GM21723 (cell line): ENCODE results near the gene KPNA3.

Source experiments
- ATAC-seq: cut with Tn5 transposase; IDR thresholded peaks from one replicate; pipeline ENCODE4 v1.9.1; 2021; ENCODE audit warnings: mild to moderate bottlenecking, moderate library complexity; ENCODE audit not compliant: unreplicated experiment

The KPNA3 gene

DNA sequence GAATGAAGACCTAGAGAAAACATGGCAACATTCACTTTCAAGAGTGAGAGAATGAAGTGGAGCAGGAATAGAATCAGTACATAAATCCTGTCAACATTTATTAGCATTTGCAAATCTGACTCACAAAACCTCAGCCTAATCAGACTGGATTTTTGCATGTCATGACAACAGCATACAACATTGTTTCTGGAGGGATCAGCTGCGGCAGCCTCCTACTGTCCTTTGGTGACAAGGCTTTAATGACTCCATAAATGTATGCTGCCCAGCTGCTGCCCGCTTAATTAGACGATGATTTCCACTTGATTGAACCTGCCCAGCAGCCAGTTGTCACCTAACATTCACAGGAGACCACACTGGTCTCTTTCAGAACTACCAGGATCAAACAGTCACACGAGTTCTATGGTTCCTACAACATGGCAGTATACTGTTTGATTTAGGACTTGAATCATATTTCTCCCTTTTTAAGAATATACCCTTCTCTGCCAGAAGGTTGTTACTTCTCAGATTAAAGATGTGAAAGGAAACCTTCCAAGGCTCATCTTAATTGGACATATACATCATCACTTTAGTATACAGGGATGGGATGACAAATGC is 110.5 kb downstream of the KPNA3 start:
- ATAC-seq, result no peak

DNA sequence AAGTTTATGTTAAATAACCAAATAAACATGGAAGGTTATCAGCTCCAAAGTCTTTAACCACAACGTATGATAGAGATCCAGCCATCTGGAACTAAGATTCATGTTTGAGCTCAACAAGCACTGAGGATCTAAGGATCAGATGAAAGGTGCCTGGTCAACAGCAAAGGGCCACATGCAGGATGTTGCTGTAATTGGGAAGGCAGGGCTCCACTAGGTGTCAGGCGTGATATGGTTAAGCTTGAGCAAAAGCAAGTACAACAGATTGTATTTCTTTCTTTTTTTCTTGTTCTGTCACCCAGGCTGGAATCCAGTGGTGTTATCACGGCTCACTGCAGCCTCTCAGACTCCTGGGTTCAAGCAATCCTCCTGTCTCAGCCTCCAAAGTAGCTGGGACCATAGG is 113.2 kb downstream of the KPNA3 start:
- ATAC-seq, result no peak

DNA sequence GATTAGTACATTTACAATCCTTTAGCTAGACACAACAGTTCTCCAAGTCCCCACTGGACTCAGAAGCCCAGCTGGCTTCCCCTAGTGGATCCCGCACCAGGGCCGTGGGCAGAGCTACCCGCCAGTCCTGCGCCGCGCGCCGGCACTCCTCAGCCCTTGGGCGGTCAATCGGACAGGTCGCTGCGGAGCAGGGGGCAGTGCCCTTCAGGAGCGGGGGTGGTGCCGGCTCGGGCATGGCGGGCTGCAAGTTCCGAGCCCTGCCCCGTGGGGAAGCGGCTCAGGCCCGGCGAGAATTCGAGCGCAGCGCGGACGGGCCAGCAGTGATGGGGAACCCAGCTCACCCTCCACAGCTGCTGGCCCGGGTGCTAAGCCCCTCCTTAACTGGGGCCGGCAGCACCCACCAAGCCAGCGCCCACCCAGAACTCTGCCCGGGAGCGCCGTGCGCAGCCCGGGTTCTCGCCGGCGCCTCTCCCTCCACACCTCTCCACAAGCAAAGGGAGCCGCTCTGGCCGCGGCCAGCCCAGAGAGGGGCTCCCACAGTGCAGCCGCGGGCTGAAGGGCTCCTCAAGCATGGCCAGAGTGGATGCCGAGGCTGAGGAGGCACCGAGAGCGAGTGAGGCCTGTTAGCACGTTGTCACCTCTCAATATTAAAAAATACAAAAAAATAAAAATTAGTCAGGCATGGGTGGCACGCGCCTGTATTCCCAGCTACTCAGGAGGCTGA is 114.1 kb downstream of the KPNA3 start:
- ATAC-seq, result no peak

DNA sequence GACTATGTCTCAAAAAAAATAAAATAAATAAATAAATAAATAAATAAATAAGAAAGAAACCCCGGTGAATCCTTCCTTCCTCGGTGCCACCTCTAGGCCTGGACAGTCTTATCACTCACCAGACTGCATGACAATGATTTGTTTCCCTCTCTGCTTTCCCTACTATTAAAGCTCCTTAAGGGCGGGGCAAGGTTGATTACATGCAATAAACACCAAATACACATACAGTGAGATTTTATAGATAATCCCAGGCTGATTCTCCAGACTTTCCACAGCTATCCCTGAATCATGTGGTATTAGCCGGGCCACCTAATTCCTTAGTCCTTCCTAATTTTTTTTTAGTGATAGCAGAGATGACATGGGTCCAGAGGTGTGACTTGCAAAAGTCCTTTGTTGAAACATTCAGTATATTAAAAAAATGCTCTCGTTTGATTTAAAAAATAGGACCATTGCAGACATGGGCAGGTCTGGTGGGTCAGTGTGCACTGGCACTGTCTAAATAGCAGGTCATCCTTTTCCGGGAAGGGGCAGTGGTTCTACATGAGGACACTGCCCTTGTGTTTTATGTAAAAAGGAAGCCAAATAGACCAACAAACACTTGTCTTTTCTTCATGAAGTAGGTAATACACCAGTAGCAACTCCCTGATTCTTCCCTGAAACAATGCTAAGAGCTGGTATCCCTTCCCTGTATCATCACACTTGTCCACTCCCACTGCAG is 115.7 kb downstream of the KPNA3 start:
- no peak for ATAC-seq

DNA sequence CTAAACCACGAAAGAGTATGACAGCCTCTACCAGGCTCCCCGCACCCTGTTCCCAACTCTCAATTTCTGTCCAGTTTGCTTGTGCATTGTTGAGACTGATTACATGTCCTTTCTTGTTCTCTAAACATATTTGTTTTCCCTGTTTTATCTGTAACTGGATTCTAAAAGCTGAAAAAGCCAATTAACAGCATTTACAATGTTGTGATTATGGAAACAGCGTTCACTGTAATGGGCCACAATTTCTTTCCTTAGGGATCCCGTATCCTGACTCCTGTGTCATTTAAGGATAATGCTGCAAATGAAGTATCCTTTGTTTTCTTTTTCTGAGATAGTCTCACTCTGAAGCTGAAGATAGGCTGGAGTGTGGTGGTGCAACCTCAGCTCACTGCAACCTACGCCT is 121.7 kb downstream of the KPNA3 start:
- no peak for ATAC-seq

DNA sequence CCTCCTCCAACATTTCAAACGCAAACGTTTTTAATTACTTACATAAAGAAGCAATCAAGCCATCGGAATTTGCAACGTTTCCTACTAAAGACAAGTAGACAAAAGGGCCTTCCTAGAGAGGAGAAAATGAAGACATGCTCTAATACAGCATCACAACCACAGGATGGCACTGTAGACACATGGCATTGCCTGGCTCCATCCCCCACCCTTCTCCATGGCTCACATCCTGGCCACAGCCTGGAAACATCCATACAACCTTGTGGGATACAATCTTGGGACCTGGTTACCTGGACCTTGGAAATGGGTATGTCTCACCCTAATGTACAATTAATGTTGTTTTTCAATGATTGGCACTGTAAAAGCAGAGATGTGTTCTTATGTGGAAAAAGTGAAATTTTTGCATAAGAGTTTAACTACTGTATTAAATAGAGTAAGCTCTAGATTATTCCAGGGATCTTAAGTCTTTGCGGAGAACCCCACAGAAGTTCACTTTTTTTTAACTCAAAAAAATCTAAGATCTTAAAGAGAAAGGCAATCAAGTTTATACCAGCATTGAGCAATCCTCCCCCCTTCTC is 122.7 kb downstream of the KPNA3 start:
- ATAC-seq, result no peak

DNA sequence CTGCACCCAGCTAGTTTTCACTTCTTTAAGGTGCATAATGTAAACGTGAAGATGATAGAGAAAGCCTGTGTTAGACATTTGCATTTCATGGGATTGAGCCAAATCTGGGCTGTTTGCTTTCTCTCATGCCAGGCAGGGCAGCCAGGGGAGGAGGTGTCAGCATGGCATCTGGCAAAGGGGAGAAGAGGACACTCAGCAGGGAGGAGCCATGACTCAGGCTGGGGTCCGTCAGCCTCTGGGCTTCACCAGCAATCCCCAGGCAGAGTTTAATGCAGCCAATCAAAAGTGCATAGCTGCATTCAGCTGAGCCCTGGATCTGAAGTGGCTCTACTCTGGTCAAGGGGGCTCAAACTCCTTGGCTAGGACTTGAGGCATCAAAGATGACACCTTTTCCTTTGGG is 124.7 kb downstream of the KPNA3 start:
- no peak for ATAC-seq

DNA sequence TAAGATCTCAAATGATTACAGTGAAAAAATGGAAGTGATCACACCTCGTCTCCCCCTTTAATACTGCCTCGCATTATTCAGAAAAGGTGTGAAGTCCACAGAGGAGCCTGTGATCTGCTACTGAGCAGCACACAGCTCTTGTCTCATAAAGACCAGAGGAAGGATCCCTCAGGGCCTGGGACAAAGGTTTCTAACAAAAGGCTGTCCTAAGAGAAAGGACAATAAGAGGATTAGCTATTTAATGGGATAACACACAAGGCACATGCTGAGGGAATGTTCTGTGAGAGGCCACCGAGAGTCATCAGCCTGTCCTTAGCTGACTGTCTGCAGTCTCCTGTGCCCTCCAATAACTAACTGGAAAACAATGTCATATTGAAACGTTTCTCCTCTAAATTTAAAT is 127.9 kb downstream of the KPNA3 start:
- ATAC-seq, result no peak

DNA sequence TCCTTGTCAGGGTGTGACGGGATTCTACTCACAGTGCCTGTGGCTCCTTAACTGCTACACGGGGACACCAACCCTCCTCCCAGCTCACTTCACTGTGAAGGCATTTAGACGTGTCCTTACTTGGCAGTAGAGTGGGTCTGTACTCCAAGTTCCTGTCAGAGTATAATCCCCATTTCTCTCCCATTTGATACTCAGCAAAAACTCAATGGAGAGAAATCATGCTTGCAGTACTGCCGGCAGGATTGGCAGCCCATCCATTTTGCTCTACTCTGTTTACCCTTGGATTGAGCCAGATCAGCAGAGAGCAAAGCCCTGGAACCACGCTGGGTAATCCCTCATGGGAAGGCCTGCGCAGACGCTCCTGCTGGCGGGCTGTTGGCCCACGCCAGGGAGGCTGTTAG is 135.2 kb downstream of the KPNA3 start:
- ATAC-seq, result no peak

DNA sequence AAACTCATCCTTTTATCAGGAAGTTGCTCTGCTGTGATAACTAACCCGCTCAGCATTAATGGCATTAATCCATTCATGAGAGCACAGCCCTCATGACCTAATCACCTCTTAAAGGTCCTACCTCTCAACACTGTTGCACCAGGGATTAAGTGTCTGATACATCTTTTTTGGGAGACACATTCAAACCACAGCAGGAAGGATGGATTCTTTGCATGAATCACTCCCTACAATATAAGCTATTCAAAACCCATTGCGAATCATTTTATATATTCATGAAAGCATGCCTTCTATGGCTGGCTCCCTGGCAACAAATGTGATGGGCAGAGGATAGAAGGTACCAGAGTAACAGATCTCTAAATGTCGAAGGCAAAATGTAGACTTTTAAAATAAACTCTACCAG is 136.6 kb downstream of the KPNA3 start:
- ATAC-seq, result no peak

DNA sequence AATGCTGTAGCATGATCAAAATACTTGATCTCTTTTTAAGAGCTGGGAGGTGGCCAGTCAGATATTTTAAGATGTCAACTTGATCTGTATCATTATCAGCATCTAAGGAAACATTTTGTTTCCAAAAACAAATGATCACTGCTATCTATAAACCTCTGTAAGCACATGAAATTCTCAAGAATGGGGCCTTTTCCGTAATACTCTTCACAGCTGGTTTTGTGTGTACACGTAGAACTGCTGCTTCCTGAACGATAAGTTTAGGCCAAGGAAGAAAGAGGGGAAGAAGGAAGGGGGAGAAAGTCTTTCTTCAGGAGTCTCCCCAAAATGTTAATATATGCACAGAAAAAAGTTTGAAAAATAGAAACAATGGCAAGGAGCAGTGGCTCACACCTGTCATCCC is 138.5 kb downstream of the KPNA3 start:
- no peak for ATAC-seq

DNA sequence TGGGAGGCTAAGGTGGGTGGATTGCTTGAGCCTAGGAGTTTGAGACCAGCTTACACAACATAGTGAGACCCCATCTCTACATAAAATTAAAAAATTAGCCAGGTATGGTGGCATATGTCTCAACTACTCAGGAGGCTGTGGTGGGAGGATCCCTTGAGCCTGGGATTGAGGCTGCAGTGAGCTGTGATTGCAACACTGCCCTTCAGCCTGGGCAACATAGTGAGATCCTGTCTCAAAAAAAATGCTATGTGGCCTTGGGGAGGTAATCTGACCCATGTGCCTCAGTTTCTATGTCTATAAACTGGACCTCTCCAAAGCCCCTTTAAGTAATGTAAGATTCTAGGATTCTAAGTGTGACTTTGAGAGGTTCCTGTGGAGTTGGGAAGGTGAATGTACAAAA is 139.0 kb downstream of the KPNA3 start:
- no peak for ATAC-seq

DNA sequence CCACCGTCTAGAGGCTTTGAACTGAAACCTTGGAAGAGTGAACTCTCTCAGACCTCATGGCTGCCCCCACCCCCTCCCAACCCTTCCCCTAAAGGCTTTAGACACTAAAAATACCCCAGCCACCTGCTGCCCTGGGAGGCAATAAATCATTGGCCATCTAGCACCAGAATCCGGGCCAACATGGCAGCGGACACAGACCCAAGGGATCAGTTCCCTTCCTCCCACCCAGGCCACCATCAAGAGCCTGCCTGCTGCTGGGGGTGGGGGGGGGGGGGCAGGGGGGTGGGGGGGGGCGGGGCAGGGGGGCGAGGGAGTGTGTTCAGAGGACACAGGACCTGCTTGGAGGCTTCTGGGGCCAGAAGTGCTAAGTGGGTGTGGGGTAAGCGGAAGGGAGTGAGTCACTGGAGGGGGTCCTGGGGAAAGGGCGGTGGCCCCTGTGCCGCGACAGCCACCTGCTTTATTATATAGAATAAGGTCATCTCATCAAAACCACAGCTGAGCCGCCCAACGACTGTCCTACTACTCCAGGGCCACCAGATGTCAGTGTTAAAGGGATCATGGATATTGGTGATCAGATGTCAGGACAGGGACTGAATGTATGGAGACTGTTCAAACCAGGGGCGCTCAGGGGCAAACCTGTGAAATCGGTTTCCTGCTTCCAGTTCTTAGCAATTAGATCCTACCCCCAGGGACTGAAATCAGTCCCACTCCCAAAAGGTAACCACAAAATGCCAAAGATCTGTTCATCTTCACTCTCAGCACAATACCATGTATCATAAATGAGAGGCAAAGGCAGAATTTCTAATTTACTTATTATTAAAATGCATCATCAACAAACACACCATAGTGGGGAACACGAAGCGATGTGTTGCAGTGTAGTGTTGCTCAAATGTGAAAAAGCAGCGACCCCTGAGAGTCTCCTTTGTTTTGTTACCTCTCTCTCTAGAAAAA is 139.9 kb downstream of the KPNA3 start:
- ATAC-seq, result no peak

DNA sequence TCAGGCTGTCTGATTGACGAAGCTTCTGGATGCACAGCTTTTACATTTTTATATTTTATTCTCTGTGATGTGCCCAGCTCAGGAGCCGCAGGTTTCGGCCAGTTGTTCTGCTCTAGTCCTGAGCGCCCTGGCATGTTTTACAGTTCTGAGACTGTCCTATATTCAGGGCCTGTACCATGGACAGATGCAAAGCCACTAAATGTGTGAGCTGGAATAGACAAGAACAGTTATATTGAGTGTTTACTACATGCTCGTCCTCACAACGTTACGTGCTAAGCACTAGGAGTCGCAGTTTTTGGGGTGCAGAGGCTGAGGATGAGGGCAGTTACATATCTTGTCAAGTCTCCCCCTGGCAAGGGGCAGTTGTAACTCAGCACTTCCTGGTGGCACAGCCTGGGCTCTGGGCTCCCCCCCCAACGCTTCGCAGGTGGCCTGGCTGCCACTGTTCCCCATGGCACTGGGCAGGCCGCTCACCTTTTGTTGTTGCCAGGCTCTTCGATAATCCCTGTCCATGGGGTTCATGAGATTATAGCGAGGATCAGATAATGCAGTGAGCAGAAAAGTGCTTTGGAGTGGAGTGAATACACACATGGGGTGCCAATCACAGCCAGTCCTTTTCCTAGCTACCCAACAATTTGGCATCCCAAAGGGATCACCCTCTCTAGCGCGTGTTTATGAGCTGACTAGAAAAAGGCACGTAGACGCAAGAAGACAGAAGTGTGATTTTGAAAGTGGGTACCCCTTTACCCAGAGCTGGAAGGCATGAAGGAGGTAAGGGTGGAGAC is 140.7 kb downstream of the KPNA3 start:
- ATAC-seq, result no peak

DNA sequence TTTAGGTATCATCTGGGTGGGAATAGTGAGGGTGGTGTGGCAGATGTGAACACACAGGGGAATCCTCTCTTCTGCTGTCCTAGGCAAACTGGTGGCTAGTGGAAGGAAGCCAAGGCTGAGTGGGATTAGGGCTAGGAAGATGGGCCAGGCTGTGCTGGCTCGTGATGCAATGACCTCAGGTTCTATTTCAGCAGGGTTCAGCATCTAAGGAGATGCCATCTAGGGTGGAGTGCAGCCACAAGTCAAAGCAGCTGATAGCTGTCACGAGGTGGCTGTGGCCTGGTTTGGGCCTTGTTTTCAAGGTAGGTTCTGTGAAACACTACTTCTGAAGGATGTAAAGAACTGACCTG is 142.5 kb downstream of the KPNA3 start:
- no peak for ATAC-seq
